Measurements from ENCODE around the gene KLF16. TPM values are rescaled to one million over a fixed set of nuclear protein-coding genes. Genes with fewer than 3 reads are reported as not detected.

Gene KLF16
- total and polyA plus RNA-seq, 10 of the 15 experiments (the other 5 are each of a cell fraction or from before 2014, with no cell fraction given) = 0.03 to 41.2 (median 2.6) TPM

- TF ChIP-seq, protein P1, sequence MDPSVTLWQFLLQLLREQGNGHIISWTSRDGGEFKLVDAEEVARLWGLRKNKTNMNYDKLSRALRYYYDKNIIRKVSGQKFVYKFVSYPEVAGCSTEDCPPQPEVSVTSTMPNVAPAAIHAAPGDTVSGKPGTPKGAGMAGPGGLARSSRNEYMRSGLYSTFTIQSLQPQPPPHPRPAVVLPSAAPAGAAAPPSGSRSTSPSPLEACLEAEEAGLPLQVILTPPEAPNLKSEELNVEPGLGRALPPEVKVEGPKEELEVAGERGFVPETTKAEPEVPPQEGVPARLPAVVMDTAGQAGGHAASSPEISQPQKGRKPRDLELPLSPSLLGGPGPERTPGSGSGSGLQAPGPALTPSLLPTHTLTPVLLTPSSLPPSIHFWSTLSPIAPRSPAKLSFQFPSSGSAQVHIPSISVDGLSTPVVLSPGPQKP (IDR thresholded peaks at IDR 0.05; ENCODE audit: low read depth, low read length) = peak; percentile 96
- no peak for TF ChIP-seq SIX5 (IDR thresholded peaks at IDR 0.05; ENCODE audit: low read depth, low read length, severe bottlenecking)
- TF ChIP-seq POLR2AphosphoS5 (IDR thresholded peaks at IDR 0.05; ENCODE audit: low read length) = peak; percentile 85
- TF ChIP-seq TARDBP (IDR thresholded peaks at IDR 0.05; ENCODE audit: borderline replicate concordance) = peak; percentile 75; the same call in 1 of the 2 replicates
- no peak for TF ChIP-seq HSF1 (IDR thresholded peaks at IDR 0.05; ENCODE audit: low read depth, low read length)
- TF ChIP-seq, protein P2, sequence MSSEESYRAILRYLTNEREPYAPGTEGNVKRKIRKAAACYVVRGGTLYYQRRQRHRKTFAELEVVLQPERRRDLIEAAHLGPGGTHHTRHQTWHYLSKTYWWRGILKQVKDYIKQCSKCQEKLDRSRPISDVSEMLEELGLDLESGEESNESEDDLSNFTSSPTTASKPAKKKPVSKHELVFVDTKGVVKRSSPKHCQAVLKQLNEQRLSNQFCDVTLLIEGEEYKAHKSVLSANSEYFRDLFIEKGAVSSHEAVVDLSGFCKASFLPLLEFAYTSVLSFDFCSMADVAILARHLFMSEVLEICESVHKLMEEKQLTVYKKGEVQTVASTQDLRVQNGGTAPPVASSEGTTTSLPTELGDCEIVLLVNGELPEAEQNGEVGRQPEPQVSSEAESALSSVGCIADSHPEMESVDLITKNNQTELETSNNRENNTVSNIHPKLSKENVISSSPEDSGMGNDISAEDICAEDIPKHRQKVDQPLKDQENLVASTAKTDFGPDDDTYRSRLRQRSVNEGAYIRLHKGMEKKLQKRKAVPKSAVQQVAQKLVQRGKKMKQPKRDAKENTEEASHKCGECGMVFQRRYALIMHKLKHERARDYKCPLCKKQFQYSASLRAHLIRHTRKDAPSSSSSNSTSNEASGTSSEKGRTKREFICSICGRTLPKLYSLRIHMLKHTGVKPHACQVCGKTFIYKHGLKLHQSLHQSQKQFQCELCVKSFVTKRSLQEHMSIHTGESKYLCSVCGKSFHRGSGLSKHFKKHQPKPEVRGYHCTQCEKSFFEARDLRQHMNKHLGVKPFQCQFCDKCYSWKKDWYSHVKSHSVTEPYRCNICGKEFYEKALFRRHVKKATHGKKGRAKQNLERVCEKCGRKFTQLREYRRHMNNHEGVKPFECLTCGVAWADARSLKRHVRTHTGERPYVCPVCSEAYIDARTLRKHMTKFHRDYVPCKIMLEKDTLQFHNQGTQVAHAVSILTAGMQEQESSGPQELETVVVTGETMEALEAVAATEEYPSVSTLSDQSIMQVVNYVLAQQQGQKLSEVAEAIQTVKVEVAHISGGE (CRISPR knock-in tag; IDR thresholded peaks at IDR 0.05) = no peak
- no peak for TF ChIP-seq IRF3 (IDR thresholded peaks at IDR 0.05)
- peak; percentile 93 for TF ChIP-seq BACH1 (IDR thresholded peaks at IDR 0.05; ENCODE audit: borderline replicate concordance)
- TF ChIP-seq POLR2A (IDR thresholded peaks at IDR 0.05; ENCODE audit: low read depth, low read length) = peak; percentile 96
- peak; percentile 78; the same call in 1 of the 2 replicates for TF ChIP-seq TAF1 (IDR thresholded peaks at IDR 0.05; ENCODE audit: borderline replicate concordance, low read depth, low read length)
- TF ChIP-seq PBX3 (IDR thresholded peaks at IDR 0.05; ENCODE audit: insufficient replicate concordance, low read depth, low read length) = peak; percentile 23
- peak; percentile 81; the same call in 1 of the 2 replicates for TF ChIP-seq MXI1 (IDR thresholded peaks at IDR 0.05; ENCODE audit: low read depth, low read length)
- no peak for TF ChIP-seq ZZZ3 (IDR thresholded peaks at IDR 0.05; ENCODE audit: control insufficient read depth, insufficient read length, low read depth)
- peak; percentile 86; the same call in 1 of the 2 replicates for TF ChIP-seq SMAD5 (IDR thresholded peaks at IDR 0.05; ENCODE audit: low read depth)
- 0 out of 2 replicates have a peak, but pooled peaks have one; percentile 17 for TF ChIP-seq TCF12 (IDR thresholded peaks at IDR 0.05; ENCODE audit: low read depth, low read length)
- TF ChIP-seq MEF2A (IDR thresholded peaks at IDR 0.05; ENCODE audit: insufficient read depth, low read depth, low read length) = 0 out of 2 replicates have a peak, but pooled peaks have one; percentile 33
- TF ChIP-seq TCF3 (IDR thresholded peaks at IDR 0.05; ENCODE audit: borderline replicate concordance, insufficient read depth, low read depth, low read length) = no peak
- TF ChIP-seq PKNOX1 (IDR thresholded peaks at IDR 0.05) = peak; percentile 63
- peak; percentile 64; the same call in 1 of the 2 replicates for TF ChIP-seq ZBED1 (IDR thresholded peaks at IDR 0.05; ENCODE audit: borderline replicate concordance)
- peak; percentile 80; the same call in 2 of the 3 replicates for TF ChIP-seq POU2F2 (IDR thresholded peaks at IDR 0.05; ENCODE audit: borderline replicate concordance, low read depth, low read length)
Observed at GRCh38 chr19:1875646-1876495, 12.5 kb upstream of the KLF16 start (continued).
